Common myeloid progenitor, CD34-positive (primary cell): Measurements from ENCODE around the gene PIAS3.

ENCODE experiments used
- CTCF ChIA-PET: fragments of 350-600 bp; sonication (Branson Sonifier 250); formaldehyde crosslinking; loops from one replicate; lab custom pipeline; 2021; ENCODE audit warnings: antibody characterized with exemption; lab: Charles Lee
- POLR2A ChIA-PET: fragments of 350-600 bp; sonication (Branson Sonifier 250); formaldehyde crosslinking; loops from one replicate; lab custom pipeline; 2021; ENCODE audit warnings: antibody characterized with exemption; lab: Charles Lee
- DNase-seq, 3 donors: peaks; one replicate each; pipeline versions ENCODE4 v3.0.0 to v3.0.0-alpha.2; 2013
- H3K27ac ChIP-seq, 2 experiments: 1 replicate in 1 of 2; 2 replicates in 1 of 2; pipeline ENCODE4 v1.7.0; 2013; ENCODE audit warnings: inconsistent platforms in 2 of 2, low read length in 2 of 2, mild to moderate bottlenecking in 2 of 2, low read depth in 1 of 2, moderate library complexity in 1 of 2; ENCODE audit not compliant: severe bottlenecking in 2 of 2, insufficient read depth in 1 of 2, poor library complexity in 1 of 2
- H3K27me3 ChIP-seq, 5 experiments: replicated peaks in 2 of 5; 1 replicate in 3 of 5; 2 replicates in 2 of 5; pipeline versions ENCODE4 v1.6.1 to v1.7.0; 2013; ENCODE audit warnings: low read length in 4 of 5, mild to moderate bottlenecking in 2 of 5, moderate library complexity in 2 of 5, inconsistent platforms in 1 of 5; ENCODE audit not compliant: insufficient read depth in 5 of 5, control insufficient read depth in 4 of 5
- H3K36me3 ChIP-seq, 4 experiments: 1 replicate in 2 of 4; 2 replicates in 2 of 4; pipeline versions ENCODE4 v1.6.1 to v1.7.0; 2013; ENCODE audit warnings: low read length in 3 of 4, control low read depth in 1 of 4, mild to moderate bottlenecking in 1 of 4; ENCODE audit not compliant: control insufficient read depth in 4 of 4, insufficient read depth in 4 of 4
- H3K4me1 ChIP-seq, 4 experiments: 1 replicate in 3 of 4; 2 replicates in 1 of 4; pipeline versions ENCODE4 v1.6.1 to v1.7.1; 2013; ENCODE audit warnings: low read length in 3 of 4, mild to moderate bottlenecking in 3 of 4, control low read depth in 1 of 4, inconsistent platforms in 1 of 4, moderate library complexity in 1 of 4; ENCODE audit not compliant: control insufficient read depth in 4 of 4, insufficient read depth in 4 of 4; ENCODE audit errors: control extremely low read depth in 1 of 4
- H3K4me3 ChIP-seq, 7 experiments: 1 replicate in 4 of 7; 2 replicates in 3 of 7; pipeline versions ENCODE4 v1.5.1 to v1.7.0; 2013; ENCODE audit warnings: mild to moderate bottlenecking in 7 of 7, low read length in 6 of 7, moderate library complexity in 6 of 7, inconsistent platforms in 2 of 7, low read depth in 2 of 7, control low read depth in 1 of 7; ENCODE audit not compliant: insufficient read depth in 4 of 7, control insufficient read depth in 1 of 7; ENCODE audit errors: extremely low read depth in 1 of 7
- H3K9me3 ChIP-seq, 5 experiments: 1 replicate in 4 of 5; 2 replicates in 1 of 5; pipeline versions ENCODE4 v1.6.1 to v1.7.1; 2013; ENCODE audit warnings: low read length in 4 of 5, mild to moderate bottlenecking in 2 of 5, inconsistent platforms in 1 of 5, low read depth in 1 of 5, moderate library complexity in 1 of 5; ENCODE audit not compliant: control insufficient read depth in 4 of 5, insufficient read depth in 2 of 5; ENCODE audit errors: control extremely low read depth in 1 of 5
- WGBS: methylation state at CpG from one replicate; pipeline ENCODE4 v1.1.5; 2013; ENCODE audit not compliant: insufficient coverage; 5-methylcytosine and 5-hydroxymethylcytosine counted together

The PIAS3 gene

GRCh38 chr1:145878724-145879123, 19.8 kb upstream of the PIAS3 start:
- no peak overlapping the region for H3K4me3 ChIP-seq
- 100% methylated on average over 1 of the region's 2 CpGs for WGBS
- CTCF ChIA-PET = interaction anchor here (1.1 to 6.6 kb wide), 4 partner anchors 13 to 31 kb away, joined by 3 to 47 read pairs (median 23); partner anchors contain the start of genes NUDT17 and PIAS3
- no peaks in the 10 kb centered on the region for H3K27me3 ChIP-seq
- POLR2A ChIA-PET = no interaction called here
- peaks cover 4 to 14% (median 7%) of the 10 kb centered on the region in 4 experiments for H3K4me1 ChIP-seq
- H3K36me3 ChIP-seq = no peaks in the 10 kb centered on the region
- no peaks in the 10 kb centered on the region for H3K9me3 ChIP-seq
- no peak for DNase-seq
- H3K27ac ChIP-seq = no peak overlapping the region

GRCh38 chr1:145877923-145878486, 19.1 kb upstream of the PIAS3 start:
- ChIA-PET POLR2A (no interaction called here), CTCF (interaction anchor here (1.1 to 6.6 kb wide), 4 partner anchors 14 to 30 kb away, joined by 3 to 47 read pairs (median 23); partner anchors contain the start of genes NUDT17 and PIAS3)
- no peak for DNase-seq
- H3K27ac ChIP-seq = no peak overlapping the region
- no peaks in the 10 kb centered on the region for H3K27me3 ChIP-seq
- H3K4me3 ChIP-seq = no peak overlapping the region
- no peaks in the 10 kb centered on the region for H3K36me3 ChIP-seq
- 100% methylated on average over 6 of the region's 7 CpGs for WGBS
- H3K9me3 ChIP-seq = no peaks in the 10 kb centered on the region
- H3K4me1 ChIP-seq = peaks cover 4 to 17% (median 7%) of the 10 kb centered on the region in 4 experiments

- Histone ChIP-seq H3K36me3 (no peaks in the 10 kb centered on the region), H3K27me3 (peaks cover 0 to 2% (median 0%) of the 10 kb centered on the region in 5 experiments), H3K9me3 (no peaks in the 10 kb centered on the region), H3K4me1 (peaks cover 0 to 28% (median 19%) of the 10 kb centered on the region in 4 experiments), H3K27ac (no peak overlapping the region), H3K4me3 (no peak overlapping the region)
- ChIA-PET POLR2A (no interaction called here), CTCF (interaction anchor here (1.1 to 1.9 kb wide), 3 partner anchors 17 to 36 kb away, joined by 3 to 13 read pairs (median 4); partner anchors contain the start of gene ITGA10)
- no peak for DNase-seq
- WGBS = 98% methylated on average over 12 of the region's 12 CpGs
These were observed 15.8 kb upstream of the PIAS3 start for GRCh38 chr1:145874646-145875045.

- H3K36me3 ChIP-seq = peaks cover 0 to 2% (median 0%) of the 10 kb centered on the region in 4 experiments
- peak overlapping the region; percentile 19 to 74 (median 58) for H3K4me3 ChIP-seq
- DNase-seq = peak; percentile 31 to 70 (median 62)
- WGBS = 26% methylated on average over 43 of the region's 47 CpGs
- peak overlapping the region in 1 of 2 experiments; percentile 33 for H3K27ac ChIP-seq
- no peaks in the 10 kb centered on the region for H3K9me3 ChIP-seq
- H3K27me3 ChIP-seq = peaks cover 0 to 2% (median 0%) of the 10 kb centered on the region in 5 experiments
- ChIA-PET POLR2A (interaction anchor here (1.1 to 2.3 kb wide), 2 partner anchors 13 to 27 kb away, joined by 3 to 11 read pairs; partner anchors contain the start of genes NUDT17 and PIAS3), CTCF (interaction anchor here (0.7 to 3.3 kb wide), 16 partner anchors 9 to 85 kb away, joined by 3 to 19 read pairs (median 4); partner anchors contain the start of genes ANKRD35, LIX1L, NUDT17 and PEX11B)
- peaks cover 0 to 25% (median 17%) of the 10 kb centered on the region in 4 experiments for H3K4me1 ChIP-seq
These were observed 13.4 kb upstream of the PIAS3 start for GRCh38 chr1:145871994-145872924.

GRCh38 chr1:145868232-145868631, 9.4 kb upstream of the PIAS3 start:
- no peak for DNase-seq
- ChIA-PET CTCF (interaction anchor here (1.2 kb wide), 1 partner anchor 11 kb away, joined by 3 read pairs; no protein-coding TSS in a partner anchor), POLR2A (no interaction called here)
- 97% methylated on average over 4 of the region's 4 CpGs for WGBS
- Histone ChIP-seq H3K4me3 (no peak overlapping the region), H3K4me1 (peaks cover 0 to 24% (median 17%) of the 10 kb centered on the region in 4 experiments), H3K27me3 (peaks cover 0 to 2% (median 0%) of the 10 kb centered on the region in 5 experiments), H3K9me3 (no peaks in the 10 kb centered on the region), H3K27ac (no peak overlapping the region), H3K36me3 (peaks cover 0 to 4% (median 0%) of the 10 kb centered on the region in 4 experiments)

GRCh38 chr1:145863282-145864018, 4.6 kb upstream of the PIAS3 start:
- H3K27ac ChIP-seq = no peak overlapping the region
- H3K36me3 ChIP-seq = peaks cover 0 to 4% (median 0%) of the 10 kb centered on the region in 4 experiments
- no peaks in the 10 kb centered on the region for H3K9me3 ChIP-seq
- no peak overlapping the region for H3K4me3 ChIP-seq
- H3K4me1 ChIP-seq = peaks cover 0 to 11% (median 6%) of the 10 kb centered on the region in 4 experiments
- POLR2A ChIA-PET = no interaction called here
- 96% methylated on average over 3 of the region's 5 CpGs for WGBS
- CTCF ChIA-PET = interaction anchor here (1.6 to 10.4 kb wide), 3 partner anchors 9 to 29 kb away, joined by 4 to 157 read pairs (median 6); partner anchors contain the start of gene NUDT17
- H3K27me3 ChIP-seq = no peaks in the 10 kb centered on the region
- DNase-seq = no peak
